Keratinocyte (primary cell): Measurements from ENCODE around the gene RYR2. TPM values are rescaled to one million over a fixed set of nuclear protein-coding genes. Genes with fewer than 3 reads are reported as not detected.

Source experiments
- DNase-seq: peaks from one replicate; pipeline ENCODE4 v3.0.0-alpha.2; 2011; ENCODE audit warnings: low read depth, missing footprints, low spot score
- FAIRE-seq: peaks from 2 replicates; lab custom pipeline; 2011; peaks lifted over from hg19 to GRCh38; lab: Jason Lieb, UNC
- H2AFZ ChIP-seq: 2 replicates; pipeline ENCODE4 v1.6.0; 2012; ENCODE audit warnings: low read length, control low read depth, inconsistent platforms; ENCODE audit not compliant: control insufficient read depth
- H3K27ac ChIP-seq: 2 replicates; pipeline ENCODE4 v1.5.1; 2011; ENCODE audit warnings: low read length; ENCODE audit not compliant: control insufficient read depth, insufficient read depth
- H3K27me3 ChIP-seq: 3 replicates; pipeline ENCODE4 v1.6.0; 2011; ENCODE audit warnings: low read length; ENCODE audit not compliant: control insufficient read depth, insufficient read depth; ENCODE audit errors: extremely low read depth
- H3K36me3 ChIP-seq, 2 experiments: 2 replicates in 1 of 2; 3 replicates in 1 of 2; pipeline ENCODE4 v1.5.1; 2011; ENCODE audit warnings: low read length in 2 of 2, mild to moderate bottlenecking in 1 of 2; ENCODE audit not compliant: control insufficient read depth in 2 of 2, insufficient read depth in 2 of 2; ENCODE audit errors: extremely low read depth in 1 of 2
- H3K4me1 ChIP-seq: 3 replicates; pipeline ENCODE4 v1.5.1; 2011; ENCODE audit warnings: low read length; ENCODE audit not compliant: control insufficient read depth, insufficient read depth; ENCODE audit errors: extremely low read depth
- H3K4me2 ChIP-seq: 3 replicates; pipeline ENCODE4 v1.6.0; 2011; ENCODE audit warnings: low read depth, low read length; ENCODE audit not compliant: control insufficient read depth, insufficient read depth; ENCODE audit errors: extremely low read depth
- H3K4me3 ChIP-seq, 3 experiments: fragments of 200-600 bp in 1 of 3; sonication (generic) in 1 of 3; 2 replicates in 2 of 3; 3 replicates in 1 of 3; pipeline ENCODE4 v1.5.1; 2011 to 2016; ENCODE audit warnings: low read length in 3 of 3, mild to moderate bottlenecking in 3 of 3, control low read depth in 2 of 3, inconsistent platforms in 1 of 3, low read depth in 1 of 3, mixed read lengths in 1 of 3, mixed run types in 1 of 3, moderate library complexity in 1 of 3; ENCODE audit not compliant: control insufficient read depth in 2 of 3, insufficient read depth in 2 of 3; ENCODE audit errors: extremely low read depth in 1 of 3
- H3K79me2 ChIP-seq: 2 replicates; pipeline ENCODE4 v1.6.0; 2012; ENCODE audit warnings: low read length; ENCODE audit not compliant: control insufficient read depth, insufficient read depth
- H3K9ac ChIP-seq: 3 replicates; pipeline ENCODE4 v1.6.0; 2011; ENCODE audit warnings: low read length; ENCODE audit not compliant: control insufficient read depth, insufficient read depth; ENCODE audit errors: extremely low read depth
- H3K9me1 ChIP-seq: 3 replicates; pipeline ENCODE4 v1.6.0; 2011; ENCODE audit warnings: low read length; ENCODE audit not compliant: control insufficient read depth, insufficient read depth; ENCODE audit errors: extremely low read depth
- H3K9me3 ChIP-seq: 2 replicates; pipeline ENCODE4 v1.5.1; 2012; ENCODE audit warnings: low read depth, low read length; ENCODE audit not compliant: control insufficient read depth
- H4K20me1 ChIP-seq: 3 replicates; pipeline ENCODE4 v1.6.0; 2011; ENCODE audit warnings: low read length; ENCODE audit not compliant: control insufficient read depth, insufficient read depth; ENCODE audit errors: extremely low read depth
- EZH2 ChIP-seq: IDR thresholded peaks from one replicate; pipeline ENCODE4 v1.6.1; 2012; ENCODE audit warnings: inconsistent platforms, mild to moderate bottlenecking, low read length, moderate library complexity
- dilution Hi-C: fragments of 300-500 bp; cut with MboI; formaldehyde crosslinking; loops from one replicate; pipeline ENCODE4 v1.7.0; 2020; ENCODE audit warnings: low sequenced_read_pairs; ENCODE audit not compliant: extremely low pct_ligation_motif_present
- polyA plus RNA-seq, 5 experiments: library from polyadenylated mRNA; depleted of rRNA in 3 of 5; stranded (reverse) in 3 of 5; stranded (forward) in 1 of 5; unstranded in 1 of 5; fragments of >200 nt; gene quantifications; 1 replicate in 1 of 5; 2 replicates in 3 of 5; 3 replicates in 1 of 5; pipeline versions ENCODE4 v1.2.1 to v1.2.3, GENCODE V29; 2011 to 2012; ENCODE audit warnings: missing spikeins in 2 of 5, low read depth in 1 of 5, low replicate concordance in 1 of 5
- TF ChIP-seq, protein P1 (sequence below), 3 experiments: IDR thresholded peaks in 1 of 3; conservative IDR thresholded peaks in 1 of 3; optimal IDR thresholded peaks in 1 of 3; 2 replicates in 2 of 3; 3 replicates in 1 of 3; pipeline versions ENCODE3 to v1.5.1; 2011; ENCODE audit warnings: low read length in 3 of 3, mild to moderate bottlenecking in 3 of 3, moderate library complexity in 2 of 3, control low read depth in 1 of 3, inconsistent platforms in 1 of 3; ENCODE audit not compliant: insufficient read depth in 2 of 3; ENCODE audit errors: extremely low read depth in 1 of 3

RYR2 gene
- polyA plus RNA-seq, 1 donor (not counting 4 experiments of a cell fraction or from before 2014, with no cell fraction given) = 0.05 TPM

DNA sequence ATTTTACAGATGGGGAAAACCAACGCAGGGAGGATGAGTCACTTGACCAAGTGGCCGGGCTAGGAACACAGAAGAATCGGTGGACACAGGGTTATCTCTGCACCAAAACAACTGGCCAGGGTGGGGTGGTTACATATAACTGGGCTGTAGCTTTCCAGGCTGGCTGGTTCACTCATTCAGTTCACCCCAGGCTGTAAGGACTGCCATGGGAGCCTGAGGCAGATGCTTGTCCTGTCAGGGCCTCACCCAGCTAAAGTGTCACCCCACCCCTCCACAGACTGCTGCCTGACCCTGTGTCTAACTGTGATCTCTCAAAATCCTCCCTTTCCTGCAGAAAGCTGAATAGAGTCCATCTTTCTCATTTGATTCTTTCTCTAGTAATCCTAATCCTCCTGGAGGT, 387.3 kb downstream of the RYR2 start:
- Histone ChIP-seq H3K4me1 (no peaks in the 10 kb centered on the region), H3K36me3 (no peaks in the 10 kb centered on the region), H3K27ac (no peak overlapping the region), H3K9me3 (peaks cover 1% of the 10 kb centered on the region), H3K4me3 (no peak overlapping the region), H3K9ac (no peak overlapping the region), H3K79me2 (no peaks in the 10 kb centered on the region), H3K9me1 (no peaks in the 10 kb centered on the region), H4K20me1 (no peaks in the 10 kb centered on the region), H2AFZ (no peak overlapping the region), H3K4me2 (no peak overlapping the region), H3K27me3 (no peaks in the 10 kb centered on the region)
- no peak for DNase-seq
- no peak for TF ChIP-seq EZH2
- TF ChIP-seq, protein P1, sequence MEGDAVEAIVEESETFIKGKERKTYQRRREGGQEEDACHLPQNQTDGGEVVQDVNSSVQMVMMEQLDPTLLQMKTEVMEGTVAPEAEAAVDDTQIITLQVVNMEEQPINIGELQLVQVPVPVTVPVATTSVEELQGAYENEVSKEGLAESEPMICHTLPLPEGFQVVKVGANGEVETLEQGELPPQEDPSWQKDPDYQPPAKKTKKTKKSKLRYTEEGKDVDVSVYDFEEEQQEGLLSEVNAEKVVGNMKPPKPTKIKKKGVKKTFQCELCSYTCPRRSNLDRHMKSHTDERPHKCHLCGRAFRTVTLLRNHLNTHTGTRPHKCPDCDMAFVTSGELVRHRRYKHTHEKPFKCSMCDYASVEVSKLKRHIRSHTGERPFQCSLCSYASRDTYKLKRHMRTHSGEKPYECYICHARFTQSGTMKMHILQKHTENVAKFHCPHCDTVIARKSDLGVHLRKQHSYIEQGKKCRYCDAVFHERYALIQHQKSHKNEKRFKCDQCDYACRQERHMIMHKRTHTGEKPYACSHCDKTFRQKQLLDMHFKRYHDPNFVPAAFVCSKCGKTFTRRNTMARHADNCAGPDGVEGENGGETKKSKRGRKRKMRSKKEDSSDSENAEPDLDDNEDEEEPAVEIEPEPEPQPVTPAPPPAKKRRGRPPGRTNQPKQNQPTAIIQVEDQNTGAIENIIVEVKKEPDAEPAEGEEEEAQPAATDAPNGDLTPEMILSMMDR (optimal IDR thresholded peaks at IDR 0.05 in 1 of 3, IDR thresholded peaks at IDR 0.05 in 1 of 3, conservative IDR thresholded peaks at IDR 0.05 in 1 of 3; ENCODE audit: extremely low read depth in 1 of 3, insufficient read depth in 2 of 3, low read length in 3 of 3) = no peak
- FAIRE-seq = no peak
- dilution Hi-C loops = no loop called here

DNA sequence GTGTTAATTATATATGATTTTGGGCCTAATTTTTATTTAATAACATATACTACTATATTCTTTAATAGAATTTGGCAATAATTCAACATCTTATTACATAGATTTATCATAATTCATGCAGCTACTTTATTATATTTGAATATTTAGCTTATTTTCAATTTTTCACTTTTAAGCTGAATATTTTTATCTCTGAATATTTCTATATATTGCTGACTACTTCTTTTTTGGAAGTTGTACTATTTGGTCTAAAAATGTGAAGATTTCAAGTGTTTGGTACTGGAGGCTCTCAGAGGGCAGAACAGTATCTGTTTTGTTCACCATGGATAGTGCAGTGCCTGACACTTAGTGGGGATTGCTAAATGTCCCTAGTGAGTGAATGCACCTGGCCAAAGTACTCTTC, 389.5 kb downstream of the RYR2 start:
- no peaks in the 10 kb centered on the region for H3K79me2 ChIP-seq
- FAIRE-seq = no peak
- TF ChIP-seq EZH2 = no peak
- TF ChIP-seq, protein P1 (optimal IDR thresholded peaks at IDR 0.05 in 1 of 3, IDR thresholded peaks at IDR 0.05 in 1 of 3, conservative IDR thresholded peaks at IDR 0.05 in 1 of 3; ENCODE audit: extremely low read depth in 1 of 3, insufficient read depth in 2 of 3, low read length in 3 of 3) = no peak
- H3K4me2 ChIP-seq = no peak overlapping the region
- H3K9ac ChIP-seq = no peak overlapping the region
- no peak overlapping the region for H3K4me3 ChIP-seq
- H3K27ac ChIP-seq = no peak overlapping the region
- H3K9me1 ChIP-seq = no peaks in the 10 kb centered on the region
- DNase-seq = no peak
- H3K4me1 ChIP-seq = no peaks in the 10 kb centered on the region
- dilution Hi-C loops = no loop called here
- peaks cover 1% of the 10 kb centered on the region for H3K9me3 ChIP-seq
- no peak overlapping the region for H2AFZ ChIP-seq
- no peaks in the 10 kb centered on the region for H3K27me3 ChIP-seq
- H4K20me1 ChIP-seq = no peaks in the 10 kb centered on the region
- no peaks in the 10 kb centered on the region for H3K36me3 ChIP-seq
